Naive thymus-derived CD8-positive, alpha-beta T cell (primary cell): ENCODE measurements around the gene RIIAD1. TPM values are rescaled to one million over a fixed set of nuclear protein-coding genes. Genes with fewer than 3 reads are reported as not detected.

Experiments
- ATAC-seq, 2 donors: fragments of 150-1000 bp; cut with Tn5 transposase in 1 of 2; sonication (Bioruptor Pico), chemical (Tn5 transposase) in 1 of 2; 1 replicate in 1 of 2; 2 replicates in 1 of 2; pipeline ENCODE4 v1.10.0; 2021; ENCODE audit warnings: mild to moderate bottlenecking in 2 of 2, moderate library complexity in 2 of 2
- POLR2A ChIA-PET: fragments of 350-600 bp; sonication (Branson Sonifier 250); formaldehyde crosslinking; loops from one replicate; lab custom pipeline; 2021; ENCODE audit warnings: antibody characterized with exemption; lab: Charles Lee
- DNase-seq, 10 donors: peaks; one replicate each; pipeline versions ENCODE4 v3.0.0 to v3.0.0-alpha.2; 2020 to 2022
- H3K27ac Mint-ChIP-seq, 10 donors: one replicate each; pipeline ENCODE4 v1.8.0; 2020 to 2022; ENCODE audit warnings: mild to moderate bottlenecking in 10 of 10, mixed read lengths in 10 of 10, moderate library complexity in 4 of 10, inconsistent platforms in 1 of 10
- H3K27me3 Mint-ChIP-seq, 5 donors: one replicate each; pipeline ENCODE4 v1.8.0; 2021 to 2022; ENCODE audit warnings: mixed read lengths in 5 of 5
- H3K36me3 Mint-ChIP-seq, 3 donors: one replicate each; pipeline ENCODE4 v1.8.0; 2020 to 2022; ENCODE audit warnings: mixed read lengths in 3 of 3, mild to moderate bottlenecking in 2 of 3, inconsistent platforms in 1 of 3
- H3K4me1 Mint-ChIP-seq, 4 donors: one replicate each; pipeline ENCODE4 v1.8.0; 2021 to 2022; ENCODE audit warnings: mixed read lengths in 4 of 4
- H3K4me3 Mint-ChIP-seq, 10 donors: one replicate each; pipeline ENCODE4 v1.8.0; 2020 to 2022; ENCODE audit warnings: mild to moderate bottlenecking in 10 of 10, mixed read lengths in 10 of 10, moderate library complexity in 6 of 10, inconsistent platforms in 1 of 10
- H3K9me3 Mint-ChIP-seq, 9 donors: one replicate each; pipeline ENCODE4 v1.8.0; 2020 to 2022; ENCODE audit warnings: mixed read lengths in 9 of 9, mild to moderate bottlenecking in 3 of 9, inconsistent platforms in 1 of 9, moderate library complexity in 1 of 9
- polyA plus RNA-seq, 3 donors: library from polyadenylated mRNA; unstranded; fragments of 300-500 nt; fragmentation: Illumina TruSeq; gene quantifications; one replicate each; pipeline ENCODE4 v1.2.3, GENCODE V29; 2021
- total RNA-seq, 8 experiments: library from RNA in 2 of 8; stranded (reverse) in 2 of 8; gene quantifications; one replicate each; pipeline ENCODE4 v1.2.3 and lab custom pipeline; 2021 to 2026

Gene RIIAD1
- total and polyA plus RNA-seq, 5 experiments from 2014 or later = not detected

DNA sequence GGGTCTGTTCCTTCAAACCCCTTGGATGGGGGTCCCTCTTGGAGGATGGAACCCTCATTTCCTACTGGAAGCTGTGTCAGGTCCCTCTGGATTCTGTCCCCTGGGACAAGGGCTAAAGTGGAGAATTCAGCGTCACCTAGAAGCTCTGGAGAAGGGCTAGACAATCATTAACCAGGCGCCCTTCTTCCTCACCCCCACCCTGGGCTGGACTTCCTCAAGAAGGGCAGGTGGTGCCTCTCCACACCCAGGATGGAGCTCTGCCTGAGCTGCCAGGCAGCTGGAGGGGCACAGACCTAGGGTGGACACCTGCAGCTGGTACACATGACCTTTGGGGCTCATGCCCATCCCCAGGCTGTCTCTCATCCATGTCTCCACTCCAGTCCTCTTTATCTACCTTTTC lies 8.3 kb upstream of the RIIAD1 start:
- Mint-ChIP-seq H3K27ac (no peak overlapping the region), H3K4me3 (no peak overlapping the region), H3K4me1 (peaks cover 10 to 16% (median 15%) of the 10 kb centered on the region in 4 donors), H3K27me3 (peaks cover 17 to 53% (median 43%) of the 10 kb centered on the region in 5 donors), H3K36me3 (peaks cover 0 to 3% (median 0%) of the 10 kb centered on the region in 3 donors), H3K9me3 (no peaks in the 10 kb centered on the region)
- DNase-seq (no peak), ATAC-seq (no peak)
- POLR2A ChIA-PET = no interaction called here

DNA sequence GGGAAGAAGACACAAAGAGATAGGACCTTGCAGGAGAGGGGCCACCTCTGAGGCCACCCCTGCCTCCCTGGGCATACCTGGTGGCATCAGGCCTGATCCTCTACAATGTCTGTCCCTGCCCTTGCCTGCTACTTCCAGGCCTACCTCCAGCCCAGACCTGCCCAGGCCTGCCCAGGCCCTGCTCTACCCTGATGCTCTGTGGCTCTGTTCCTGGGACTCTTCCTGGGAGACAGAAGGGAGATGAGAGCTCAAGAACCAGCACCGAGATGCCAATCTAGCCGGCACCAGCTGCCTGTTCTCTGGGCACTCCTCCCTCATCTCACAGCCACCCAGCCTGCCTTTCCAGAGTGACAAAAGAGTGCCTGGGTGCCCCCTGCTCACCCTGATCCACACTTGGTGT lies 7.4 kb upstream of the RIIAD1 start:
- peaks cover 12 to 17% (median 16%) of the 10 kb centered on the region in 4 donors for H3K4me1 Mint-ChIP-seq
- ATAC-seq (no peak), DNase-seq (no peak)
- H3K36me3 Mint-ChIP-seq = peaks cover 0 to 3% (median 0%) of the 10 kb centered on the region in 3 donors
- no peak overlapping the region for H3K27ac Mint-ChIP-seq
- peaks cover 20 to 59% (median 52%) of the 10 kb centered on the region in 5 donors for H3K27me3 Mint-ChIP-seq
- POLR2A ChIA-PET = no interaction called here
- H3K4me3 Mint-ChIP-seq = no peak overlapping the region
- no peaks in the 10 kb centered on the region for H3K9me3 Mint-ChIP-seq

DNA sequence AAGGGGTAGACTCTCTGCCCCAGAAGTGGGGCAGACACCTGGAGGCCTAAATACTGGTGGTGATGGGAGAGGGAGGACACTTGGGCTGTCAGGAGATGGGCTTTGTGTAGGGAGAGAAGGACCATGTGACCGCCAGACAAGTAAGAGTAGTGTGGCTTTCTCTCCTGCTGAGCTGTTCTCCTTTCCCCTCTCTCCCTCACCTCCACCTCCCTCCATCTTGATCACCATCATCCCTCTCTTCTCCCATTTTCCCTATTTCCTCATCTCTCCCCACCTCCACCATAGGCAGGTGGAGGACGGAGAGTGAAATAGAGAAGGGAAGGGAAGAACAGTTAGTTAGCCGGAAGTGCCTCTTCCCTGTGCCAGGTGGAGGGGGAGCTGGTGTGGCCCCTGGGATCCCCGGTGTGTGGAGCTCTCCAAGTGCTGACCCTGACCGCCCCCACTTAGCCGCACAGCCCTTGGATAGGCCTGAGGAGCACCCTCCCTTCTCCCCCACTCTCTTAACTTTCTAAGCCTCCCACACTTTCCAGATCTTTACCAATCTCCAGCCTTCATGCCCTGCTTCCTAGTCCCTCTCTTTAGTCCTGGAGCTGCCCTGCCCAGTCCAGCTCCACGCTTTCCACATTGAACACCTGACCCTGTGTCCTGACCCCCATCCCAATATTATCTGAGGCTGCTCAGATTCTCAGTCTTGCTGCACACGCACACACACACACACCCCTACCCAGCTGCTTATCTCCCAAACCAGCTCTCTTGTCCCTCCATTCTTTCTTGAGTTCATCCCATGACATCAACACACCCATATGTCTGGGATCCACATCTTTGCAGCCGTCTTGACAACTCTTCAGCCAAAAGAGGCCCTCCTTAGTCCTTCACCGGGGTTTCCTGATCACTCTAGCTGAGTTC lies 6.2 kb upstream of the RIIAD1 start:
- H3K27ac Mint-ChIP-seq = no peak overlapping the region
- DNase-seq = no peak
- peaks cover 12 to 18% (median 17%) of the 10 kb centered on the region in 4 donors for H3K4me1 Mint-ChIP-seq
- peaks cover 0 to 3% (median 0%) of the 10 kb centered on the region in 3 donors for H3K36me3 Mint-ChIP-seq
- H3K9me3 Mint-ChIP-seq = no peaks in the 10 kb centered on the region
- peaks cover 25 to 64% (median 52%) of the 10 kb centered on the region in 5 donors for H3K27me3 Mint-ChIP-seq
- POLR2A ChIA-PET = no interaction called here
- no peak for ATAC-seq
- peak overlapping the region in 1 of 10 donors; percentile 1 for H3K4me3 Mint-ChIP-seq

DNA sequence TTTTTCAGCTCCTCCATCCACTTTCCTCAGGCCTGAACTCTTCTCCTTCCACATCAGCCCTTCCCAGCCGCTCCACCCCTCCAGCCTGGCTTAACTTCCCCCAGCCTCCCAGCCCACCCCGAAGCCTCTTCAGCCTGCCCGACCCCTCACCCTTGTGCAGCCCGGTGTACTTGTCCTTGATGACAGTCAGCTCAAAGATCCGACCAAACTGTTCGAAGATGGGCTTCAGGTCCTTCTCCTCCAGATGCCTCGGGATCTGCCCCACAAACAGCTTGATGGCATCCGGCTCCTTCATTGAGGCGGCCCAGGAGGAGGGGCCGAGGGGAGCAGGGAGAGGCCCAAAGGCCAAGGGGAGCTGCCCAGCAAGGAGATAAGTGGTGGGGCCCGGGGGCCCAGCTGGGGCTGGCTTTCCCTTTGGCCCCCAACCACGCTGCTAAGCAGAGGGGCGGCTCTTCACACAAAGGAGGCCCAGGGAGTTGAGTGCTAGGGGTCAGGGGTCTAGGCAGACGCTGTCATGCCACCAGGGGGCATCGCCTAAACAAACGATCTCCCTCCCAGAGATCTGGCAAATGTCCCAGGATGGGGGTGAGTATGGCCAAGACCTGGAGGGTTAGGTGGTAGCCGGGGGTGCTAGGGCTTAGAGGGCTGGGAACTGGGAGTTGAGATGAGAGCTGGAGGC lies 5.5 kb upstream of the RIIAD1 start:
- Mint-ChIP-seq H3K27me3 (peaks cover 27 to 64% (median 52%) of the 10 kb centered on the region in 5 donors), H3K36me3 (peaks cover 0 to 3% (median 0%) of the 10 kb centered on the region in 3 donors), H3K4me3 (peak overlapping the region in 2 of 10 donors; percentile 13 to 68), H3K9me3 (no peaks in the 10 kb centered on the region), H3K4me1 (peaks cover 16 to 26% (median 25%) of the 10 kb centered on the region in 4 donors), H3K27ac (no peak overlapping the region)
- no peak for ATAC-seq
- POLR2A ChIA-PET = no interaction called here
- DNase-seq = no peak

DNA sequence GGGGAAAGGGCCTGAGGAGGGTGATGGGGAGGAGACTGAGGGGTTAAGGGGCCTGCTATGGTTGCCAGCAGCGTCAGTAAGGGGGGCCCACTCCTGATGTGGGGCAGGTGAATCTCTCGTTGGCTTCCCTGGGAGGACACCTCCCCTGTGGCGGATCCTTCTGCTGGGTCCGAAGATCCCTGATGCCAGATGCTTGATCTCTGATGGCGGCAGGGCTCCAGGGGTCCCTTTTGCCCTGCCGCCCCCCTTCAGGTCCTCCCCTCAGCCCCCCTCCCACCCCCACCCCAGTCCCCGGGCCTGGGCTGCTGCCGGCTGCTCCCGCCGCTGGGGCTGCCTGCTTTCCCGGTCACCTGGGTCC lies 4.9 kb upstream of the RIIAD1 start:
- ATAC-seq (no peak), DNase-seq (no peak)
- peaks cover 19 to 31% (median 28%) of the 10 kb centered on the region in 4 donors for H3K4me1 Mint-ChIP-seq
- H3K9me3 Mint-ChIP-seq = no peaks in the 10 kb centered on the region
- peaks cover 27 to 64% (median 52%) of the 10 kb centered on the region in 5 donors for H3K27me3 Mint-ChIP-seq
- no peak overlapping the region for H3K27ac Mint-ChIP-seq
- H3K36me3 Mint-ChIP-seq = peaks cover 0 to 3% (median 0%) of the 10 kb centered on the region in 3 donors
- H3K4me3 Mint-ChIP-seq = peak overlapping the region in 1 of 10 donors; percentile 68
- POLR2A ChIA-PET = interaction anchor here (1.1 kb wide), 1 partner anchor 82 kb away, joined by 4 read pairs; no protein-coding TSS in a partner anchor

DNA sequence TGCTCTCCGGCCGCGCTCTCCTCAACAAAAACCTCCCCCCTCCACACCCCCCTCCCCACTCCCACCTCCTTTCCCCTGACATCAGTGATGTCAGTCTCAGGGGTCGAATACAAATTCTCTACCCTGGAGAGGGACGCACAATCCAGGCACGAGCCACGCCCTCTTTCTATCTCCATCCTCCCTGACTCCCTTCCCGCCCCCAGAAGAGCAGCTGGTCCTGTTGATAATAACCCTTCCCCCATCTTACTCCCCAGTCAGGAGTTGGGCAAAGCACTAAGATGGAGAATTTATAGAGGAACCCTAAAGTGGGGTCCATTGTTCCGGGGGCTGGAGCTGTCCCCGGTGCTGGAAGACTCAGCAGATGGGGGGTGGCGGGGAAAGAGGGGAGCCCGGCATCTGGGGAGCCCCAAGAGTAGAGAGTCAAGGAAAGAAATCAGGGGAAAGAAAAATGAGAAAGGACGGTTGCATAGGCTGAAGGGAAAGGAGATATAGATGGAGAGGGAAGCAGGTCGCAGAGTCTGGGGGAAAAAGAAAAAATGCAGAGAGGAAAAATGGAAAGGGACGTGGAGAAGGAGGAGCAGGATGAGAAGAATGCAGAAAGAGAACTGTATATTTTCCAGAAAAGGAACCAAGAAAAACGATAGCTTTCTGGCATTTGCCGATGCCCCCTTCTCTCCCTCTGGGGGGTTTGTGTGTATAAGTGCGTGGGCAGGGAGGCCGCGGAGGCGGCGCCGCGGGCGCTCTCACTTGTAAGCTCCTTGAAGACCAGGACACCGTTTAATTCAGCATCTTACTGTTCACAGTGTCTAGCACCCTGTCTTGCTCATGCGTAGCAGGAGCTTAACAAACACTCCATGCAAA lies 4.3 kb upstream of the RIIAD1 start, which contains the start of gene CELF3:
Gene CELF3, minus strand, starts transcription at position 33 of the 861 bp plus-strand sequence. CDS start 783 bp downstream, outside the sequence.
- POLR2A ChIA-PET = interaction anchor here (1.1 kb wide), 1 partner anchor 83 kb away, joined by 4 read pairs; no protein-coding TSS in a partner anchor

DNA sequence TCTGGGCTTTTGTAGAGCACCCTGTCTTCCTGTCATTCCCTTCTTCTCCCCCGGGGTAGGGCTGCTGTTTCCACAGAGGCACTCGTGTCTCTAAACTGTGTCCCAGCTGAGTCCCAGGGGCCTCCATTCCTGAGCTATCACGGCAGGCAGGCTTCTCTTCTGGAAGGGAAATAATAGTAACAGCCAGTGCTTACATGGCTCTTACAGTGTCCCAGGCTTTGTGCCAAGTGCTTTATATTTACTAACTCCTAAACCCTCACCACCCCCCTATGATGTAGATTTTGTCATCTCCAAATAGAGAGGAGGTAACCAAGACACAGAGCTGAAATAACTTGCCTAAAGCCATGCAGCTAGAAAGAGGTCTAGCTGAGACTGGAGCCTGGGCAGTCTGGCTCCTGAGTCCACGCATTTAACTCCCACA lies 3.3 kb upstream of the RIIAD1 start:
- DNase-seq = no peak
- no peak overlapping the region for H3K27ac Mint-ChIP-seq
- peaks cover 0 to 3% (median 0%) of the 10 kb centered on the region in 3 donors for H3K36me3 Mint-ChIP-seq
- ATAC-seq = no peak
- peaks cover 27 to 58% (median 49%) of the 10 kb centered on the region in 5 donors for H3K27me3 Mint-ChIP-seq
- POLR2A ChIA-PET = no interaction called here
- peak overlapping the region in 2 of 10 donors; percentile 43 to 68 for H3K4me3 Mint-ChIP-seq
- H3K9me3 Mint-ChIP-seq = no peaks in the 10 kb centered on the region
- H3K4me1 Mint-ChIP-seq = peaks cover 22 to 39% (median 38%) of the 10 kb centered on the region in 4 donors

More for the DNA sequence above, 4.3 kb upstream of the RIIAD1 start, which contains the start of gene CELF3:
- DNase-seq (peak in 7 of 10 donors; percentile 23 to 53 (median 33)), ATAC-seq (peak in 1 of 2 donors; percentile 42)
- peaks cover 0 to 3% (median 0%) of the 10 kb centered on the region in 3 donors for H3K36me3 Mint-ChIP-seq
- no peaks in the 10 kb centered on the region for H3K9me3 Mint-ChIP-seq
- H3K4me3 Mint-ChIP-seq = peak within 1 kb of the TSS in 8 of 10 donors; percentile 30 to 81 (median 54)
- peaks cover 27 to 64% (median 50%) of the 10 kb centered on the region in 5 donors for H3K27me3 Mint-ChIP-seq
- H3K4me1 Mint-ChIP-seq = peaks cover 22 to 37% (median 33%) of the 10 kb centered on the region in 4 donors
- peak within 1 kb of the TSS in 3 of 10 donors; percentile 9 to 85 (median 81) for H3K27ac Mint-ChIP-seq

DNA sequence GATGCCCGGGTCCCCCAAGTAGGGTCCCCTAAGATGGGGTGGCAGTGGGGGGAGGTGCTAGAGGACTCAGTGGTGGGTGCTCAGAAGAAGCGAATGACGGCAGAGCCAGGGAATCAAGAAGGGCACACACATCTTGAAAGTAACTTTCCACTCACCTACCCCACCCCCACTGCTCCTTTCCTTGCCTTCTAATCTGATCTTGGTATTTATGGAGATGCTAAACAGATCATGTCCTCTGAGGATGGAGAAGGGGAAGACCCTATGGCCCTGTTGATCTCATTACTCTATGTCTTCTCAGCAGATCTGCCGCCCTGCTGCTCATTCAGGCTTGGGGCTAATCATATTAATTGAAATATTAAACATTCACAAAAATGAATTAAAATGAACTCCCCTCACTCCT lies 2.7 kb upstream of the RIIAD1 start:
- Mint-ChIP-seq H3K36me3 (peaks cover 0 to 3% (median 0%) of the 10 kb centered on the region in 3 donors), H3K4me1 (peaks cover 22 to 39% (median 38%) of the 10 kb centered on the region in 4 donors), H3K4me3 (no peak overlapping the region), H3K27me3 (peaks cover 29 to 53% (median 47%) of the 10 kb centered on the region in 5 donors), H3K9me3 (no peaks in the 10 kb centered on the region), H3K27ac (no peak overlapping the region)
- POLR2A ChIA-PET = no interaction called here
- DNase-seq (no peak), ATAC-seq (no peak)

DNA sequence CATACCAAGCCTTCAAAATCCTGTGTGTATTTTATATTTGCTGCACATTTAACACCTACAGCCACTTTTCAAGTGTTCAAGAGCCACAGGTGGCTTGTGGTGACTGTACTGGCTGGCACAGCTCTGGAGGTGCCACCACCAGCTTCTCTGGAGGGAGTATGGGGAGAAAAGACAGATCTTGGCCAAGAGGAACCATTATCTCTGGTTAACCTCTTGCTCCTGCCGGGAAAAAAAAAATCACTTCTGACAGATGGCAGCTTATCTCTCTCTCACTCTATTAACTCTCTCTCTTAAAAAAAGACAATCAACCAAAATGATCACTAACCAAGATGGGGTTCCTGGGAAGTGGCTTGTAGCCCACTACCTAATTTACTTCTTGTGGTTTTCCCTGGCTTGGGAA lies 1.2 kb upstream of the RIIAD1 start:
- H3K27me3 Mint-ChIP-seq = peaks cover 29 to 54% (median 49%) of the 10 kb centered on the region in 5 donors
- POLR2A ChIA-PET = no interaction called here
- ATAC-seq (no peak), DNase-seq (no peak)
- H3K27ac Mint-ChIP-seq = peak overlapping the region in 2 of 10 donors; percentile 15 to 29
- H3K36me3 Mint-ChIP-seq = peaks cover 0 to 3% (median 0%) of the 10 kb centered on the region in 3 donors
- H3K4me3 Mint-ChIP-seq = peak overlapping the region; percentile 5 to 85 (median 76)
- H3K9me3 Mint-ChIP-seq = no peaks in the 10 kb centered on the region
- peaks cover 22 to 39% (median 38%) of the 10 kb centered on the region in 4 donors for H3K4me1 Mint-ChIP-seq

DNA sequence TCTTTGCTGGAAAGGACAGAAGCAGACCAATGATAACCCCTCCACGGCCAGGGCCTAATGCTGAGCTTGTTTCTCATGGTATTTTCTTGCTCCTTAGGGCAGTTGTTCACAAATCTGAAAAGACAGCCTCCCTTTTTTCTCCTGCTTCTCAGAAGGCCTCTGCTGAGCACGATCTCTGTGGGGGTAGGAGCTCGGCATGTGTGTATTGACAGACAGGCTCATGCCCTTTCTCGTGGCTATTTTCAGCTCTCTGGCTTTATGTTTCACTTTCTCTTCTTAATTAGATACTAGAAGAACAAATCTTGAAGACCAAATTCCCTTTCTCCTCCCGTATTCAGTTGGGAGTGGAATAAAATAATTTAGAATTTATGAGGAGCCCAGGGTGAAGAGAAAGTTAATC lies 768 bp upstream of the RIIAD1 start:
- peak in 1 of 2 donors; percentile 18 for ATAC-seq
- peaks cover 28 to 54% (median 49%) of the 10 kb centered on the region in 5 donors for H3K27me3 Mint-ChIP-seq
- no peaks in the 10 kb centered on the region for H3K9me3 Mint-ChIP-seq
- H3K36me3 Mint-ChIP-seq = peaks cover 0 to 3% (median 0%) of the 10 kb centered on the region in 3 donors
- H3K4me3 Mint-ChIP-seq = peak overlapping the region; percentile 58 to 85 (median 81)
- POLR2A ChIA-PET = interaction anchor here (0.6 to 1.0 kb wide), 2 partner anchors 42 to 254 kb away, joined by 4 to 7 read pairs; no protein-coding TSS in a partner anchor
- peak overlapping the region in 7 of 10 donors; percentile 12 to 67 (median 30) for H3K27ac Mint-ChIP-seq
- peak in 1 of 10 donors; percentile 16 for DNase-seq
- H3K4me1 Mint-ChIP-seq = peaks cover 20 to 38% (median 37%) of the 10 kb centered on the region in 4 donors

DNA sequence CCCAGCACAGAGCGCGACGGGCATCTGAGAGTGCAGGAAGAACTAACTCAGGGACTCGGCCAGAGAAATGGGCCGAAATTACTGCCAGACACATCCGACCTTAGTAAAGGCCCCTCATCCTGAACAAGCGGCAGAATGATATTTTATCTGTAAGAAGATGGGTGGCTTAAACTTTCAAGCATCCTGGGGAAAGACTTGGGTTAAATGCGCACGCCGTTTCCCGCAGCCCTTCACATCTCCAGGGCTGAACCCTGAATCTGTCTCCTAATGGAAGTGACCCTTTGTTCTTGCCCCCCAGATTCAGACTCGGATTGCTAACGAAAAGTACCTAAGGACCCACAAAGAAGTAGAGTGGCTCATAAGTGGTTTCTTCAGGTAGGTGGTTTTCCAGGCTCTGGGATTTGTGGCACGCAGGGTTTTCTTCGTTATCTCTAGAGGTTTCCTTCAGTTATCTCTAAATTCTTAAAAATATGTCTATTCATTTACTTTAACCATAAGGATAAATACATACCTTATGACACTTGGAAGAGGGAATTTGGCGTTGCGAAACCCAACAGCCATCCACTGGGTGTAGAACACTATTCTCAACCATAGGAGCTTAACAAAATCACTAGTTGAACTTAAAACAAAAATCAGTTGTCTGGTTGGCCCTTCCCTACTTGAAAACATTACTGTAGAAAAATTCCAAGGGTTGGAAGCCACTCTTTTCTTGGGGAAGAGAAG lies 627 bp downstream of the RIIAD1 start:
- POLR2A ChIA-PET = no interaction called here
- DNase-seq (no peak), ATAC-seq (no peak)
- H3K4me3 Mint-ChIP-seq = peak overlapping the region; percentile 72 to 91 (median 80)
- peak overlapping the region in 2 of 10 donors; percentile 51 to 59 for H3K27ac Mint-ChIP-seq
- H3K9me3 Mint-ChIP-seq = no peaks in the 10 kb centered on the region
- peaks cover 0 to under 1% (median 0%) of the 10 kb centered on the region in 3 donors for H3K36me3 Mint-ChIP-seq
- H3K27me3 Mint-ChIP-seq = peaks cover 32 to 59% (median 49%) of the 10 kb centered on the region in 5 donors
- H3K4me1 Mint-ChIP-seq = peaks cover 18 to 34% (median 32%) of the 10 kb centered on the region in 4 donors
